Panc1 (cell line): ENCODE measurements around the gene MTOR. TPM values are rescaled to one million over a fixed set of nuclear protein-coding genes. Genes with fewer than 3 reads are reported as not detected.

Source experiments
- ATAC-seq: fragments of 200-7000 bp; cut with Tn5 transposase; 2 replicates; pipeline ENCODE4 v1.9.1; 2020; ENCODE audit warnings: mild to moderate bottlenecking, moderate library complexity
- BruUV-seq: library from RNA; stranded (reverse); fragments of 400-500 nt; replicated peaks from 2 replicates; lab custom pipeline; 2021; lab: Mats Ljungman, UMichigan
- CTCF ChIA-PET: fragments of 300-600 bp; sonication (Branson Sonifier 250); formaldehyde crosslinking; loops from one replicate; lab custom pipeline; 2022; ENCODE audit warnings: antibody characterized with exemption; lab: Charles Lee
- POLR2A ChIA-PET: fragments of 300-600 bp; sonication (Branson Sonifier 250); formaldehyde crosslinking; loops from one replicate; lab custom pipeline; 2022; ENCODE audit warnings: antibody characterized with exemption; lab: Charles Lee
- DNase-seq: peaks from one replicate; pipeline ENCODE4 v3.0.0-alpha.2; 2010; ENCODE audit warnings: low read depth, low spot score
- H3K27ac ChIP-seq: 2 replicates; pipeline ENCODE4 v1.5.1; 2011; ENCODE audit warnings: mild to moderate bottlenecking, low read length, inconsistent platforms
- H3K27me3 ChIP-seq: fragments of 200-500 bp; sonication (Bioruptor generic); 2 replicates; pipeline ENCODE4 v1.6.0; 2014; ENCODE audit warnings: low read length, inconsistent platforms; ENCODE audit not compliant: control insufficient read depth, insufficient read depth
- H3K36me3 ChIP-seq: fragments of 200-500 bp; sonication (Bioruptor generic); 2 replicates; pipeline ENCODE4 v1.5.1; 2014; ENCODE audit warnings: inconsistent platforms, mild to moderate bottlenecking, low read length, moderate library complexity; ENCODE audit not compliant: control insufficient read depth, insufficient read depth
- H3K4me1 ChIP-seq: 2 replicates; pipeline ENCODE4 v1.5.1; 2011; ENCODE audit warnings: inconsistent platforms, mild to moderate bottlenecking, low read length, moderate library complexity; ENCODE audit not compliant: control insufficient read depth, insufficient read depth
- H3K4me3 ChIP-seq, 2 experiments: 2 replicates each; pipeline ENCODE4 v1.5.1; 2011 to 2012; ENCODE audit warnings: low read depth in 2 of 2, low read length in 2 of 2, mild to moderate bottlenecking in 2 of 2, inconsistent platforms in 1 of 2, moderate library complexity in 1 of 2
- H3K9me3 ChIP-seq: fragments of 200-500 bp; sonication (Bioruptor generic); 2 replicates; pipeline ENCODE4 v1.5.1; 2014; ENCODE audit warnings: low read depth, mild to moderate bottlenecking, inconsistent platforms, low read length, moderate library complexity; ENCODE audit not compliant: control insufficient read depth, insufficient read depth
- POLR2AphosphoS5 ChIP-seq: IDR thresholded peaks from 2 replicates; pipeline ENCODE4 v1.6.1; 2012; ENCODE audit warnings: mild to moderate bottlenecking, low read depth, low read length, moderate library complexity
- SIN3A ChIP-seq: IDR thresholded peaks from 2 replicates; pipeline ENCODE4 v1.6.1; 2012; ENCODE audit warnings: low read depth, mild to moderate bottlenecking, low read length, moderate library complexity, borderline replicate concordance; ENCODE audit not compliant: insufficient read depth
- TCF7L2 ChIP-seq: IDR thresholded peaks from 2 replicates; pipeline ENCODE4 v1.6.1; 2011; ENCODE audit warnings: mild to moderate bottlenecking, low read depth, low read length, inconsistent platforms
- in situ Hi-C: cut with HindIII; loops from 2 replicates; pipeline ENCODE4 v1.10.0; 2016; ENCODE audit warnings: low sequenced_read_pairs, low pct_unique_long_range_greater_than_20kb
- intact Hi-C: fragments of 100-400 bp; cut with micrococcal nuclease; formaldehyde crosslinking; loops from one replicate; pipeline ENCODE4 v1.10.0; 2022; ENCODE audit not compliant: unreplicated experiment
- total RNA-seq: library from RNA; stranded (reverse); gene quantifications from one replicate; pipeline ENCODE4 v1.2.1, GENCODE V29; 2021; ENCODE audit not compliant: unreplicated experiment
- TF ChIP-seq, protein P1 (sequence below): fragments of 450-650 bp; IDR thresholded peaks from 2 replicates; pipeline ENCODE4 v1.5.1; 2017; ENCODE audit warnings: mild to moderate bottlenecking
- TF ChIP-seq, protein P2 (sequence below), 2 experiments: IDR thresholded peaks; 2 replicates each; pipeline ENCODE4 v1.6.1; 2011 to 2012; ENCODE audit warnings: low read depth in 2 of 2, control low read depth in 1 of 2, low read length in 1 of 2, mild to moderate bottlenecking in 1 of 2, moderate library complexity in 1 of 2; ENCODE audit not compliant: insufficient read depth in 1 of 2

The MTOR gene
- total RNA-seq, 1 experiment from 2014 or later = 71.2 TPM

DNA sequence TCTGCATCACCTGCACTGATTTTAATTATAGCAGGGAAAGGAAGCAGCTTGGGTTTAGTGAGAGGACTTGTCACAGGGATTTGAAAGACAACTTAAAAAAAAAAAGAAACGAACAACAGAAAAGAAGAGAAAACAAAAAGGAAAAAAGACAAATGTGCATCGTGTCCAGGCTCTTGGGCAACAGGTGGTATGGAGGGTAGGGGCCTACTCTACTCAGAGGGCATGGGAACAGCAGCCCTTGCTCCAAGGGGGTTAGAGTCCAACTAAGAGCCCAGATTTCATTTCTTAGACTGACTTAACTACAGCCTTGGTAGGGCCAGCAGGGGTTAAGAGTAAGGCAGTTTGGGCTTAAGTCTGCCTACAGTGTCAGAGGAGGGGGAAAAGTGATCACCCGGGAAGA is 147.4 kb downstream of the MTOR start:
- H3K4me1 ChIP-seq = no peaks in the 10 kb centered on the region
- intact Hi-C loops (no loop called here), in situ Hi-C loops (no loop called here)
- H3K36me3 ChIP-seq = peaks cover 8% of the 10 kb centered on the region
- H3K4me3 ChIP-seq = no peak overlapping the region
- ATAC-seq (no peak), DNase-seq (no peak)
- POLR2A ChIA-PET = no interaction called here
- H3K27me3 ChIP-seq = no peaks in the 10 kb centered on the region
- CTCF ChIA-PET = no interaction called here
- H3K27ac ChIP-seq = no peak overlapping the region
- TF ChIP-seq SIN3A (no peak), POLR2AphosphoS5 (no peak), TCF7L2 (no peak)
- TF ChIP-seq, protein P1, sequence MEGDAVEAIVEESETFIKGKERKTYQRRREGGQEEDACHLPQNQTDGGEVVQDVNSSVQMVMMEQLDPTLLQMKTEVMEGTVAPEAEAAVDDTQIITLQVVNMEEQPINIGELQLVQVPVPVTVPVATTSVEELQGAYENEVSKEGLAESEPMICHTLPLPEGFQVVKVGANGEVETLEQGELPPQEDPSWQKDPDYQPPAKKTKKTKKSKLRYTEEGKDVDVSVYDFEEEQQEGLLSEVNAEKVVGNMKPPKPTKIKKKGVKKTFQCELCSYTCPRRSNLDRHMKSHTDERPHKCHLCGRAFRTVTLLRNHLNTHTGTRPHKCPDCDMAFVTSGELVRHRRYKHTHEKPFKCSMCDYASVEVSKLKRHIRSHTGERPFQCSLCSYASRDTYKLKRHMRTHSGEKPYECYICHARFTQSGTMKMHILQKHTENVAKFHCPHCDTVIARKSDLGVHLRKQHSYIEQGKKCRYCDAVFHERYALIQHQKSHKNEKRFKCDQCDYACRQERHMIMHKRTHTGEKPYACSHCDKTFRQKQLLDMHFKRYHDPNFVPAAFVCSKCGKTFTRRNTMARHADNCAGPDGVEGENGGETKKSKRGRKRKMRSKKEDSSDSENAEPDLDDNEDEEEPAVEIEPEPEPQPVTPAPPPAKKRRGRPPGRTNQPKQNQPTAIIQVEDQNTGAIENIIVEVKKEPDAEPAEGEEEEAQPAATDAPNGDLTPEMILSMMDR = no peak
- TF ChIP-seq, protein P2, sequence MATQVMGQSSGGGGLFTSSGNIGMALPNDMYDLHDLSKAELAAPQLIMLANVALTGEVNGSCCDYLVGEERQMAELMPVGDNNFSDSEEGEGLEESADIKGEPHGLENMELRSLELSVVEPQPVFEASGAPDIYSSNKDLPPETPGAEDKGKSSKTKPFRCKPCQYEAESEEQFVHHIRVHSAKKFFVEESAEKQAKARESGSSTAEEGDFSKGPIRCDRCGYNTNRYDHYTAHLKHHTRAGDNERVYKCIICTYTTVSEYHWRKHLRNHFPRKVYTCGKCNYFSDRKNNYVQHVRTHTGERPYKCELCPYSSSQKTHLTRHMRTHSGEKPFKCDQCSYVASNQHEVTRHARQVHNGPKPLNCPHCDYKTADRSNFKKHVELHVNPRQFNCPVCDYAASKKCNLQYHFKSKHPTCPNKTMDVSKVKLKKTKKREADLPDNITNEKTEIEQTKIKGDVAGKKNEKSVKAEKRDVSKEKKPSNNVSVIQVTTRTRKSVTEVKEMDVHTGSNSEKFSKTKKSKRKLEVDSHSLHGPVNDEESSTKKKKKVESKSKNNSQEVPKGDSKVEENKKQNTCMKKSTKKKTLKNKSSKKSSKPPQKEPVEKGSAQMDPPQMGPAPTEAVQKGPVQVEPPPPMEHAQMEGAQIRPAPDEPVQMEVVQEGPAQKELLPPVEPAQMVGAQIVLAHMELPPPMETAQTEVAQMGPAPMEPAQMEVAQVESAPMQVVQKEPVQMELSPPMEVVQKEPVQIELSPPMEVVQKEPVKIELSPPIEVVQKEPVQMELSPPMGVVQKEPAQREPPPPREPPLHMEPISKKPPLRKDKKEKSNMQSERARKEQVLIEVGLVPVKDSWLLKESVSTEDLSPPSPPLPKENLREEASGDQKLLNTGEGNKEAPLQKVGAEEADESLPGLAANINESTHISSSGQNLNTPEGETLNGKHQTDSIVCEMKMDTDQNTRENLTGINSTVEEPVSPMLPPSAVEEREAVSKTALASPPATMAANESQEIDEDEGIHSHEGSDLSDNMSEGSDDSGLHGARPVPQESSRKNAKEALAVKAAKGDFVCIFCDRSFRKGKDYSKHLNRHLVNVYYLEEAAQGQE (IDR thresholded peaks at IDR 0.05; ENCODE audit: insufficient read depth in 1 of 2, low read depth in 2 of 2, low read length in 1 of 2) = no peak
- BruUV-seq = no TSS peak
- no peaks in the 10 kb centered on the region for H3K9me3 ChIP-seq

DNA sequence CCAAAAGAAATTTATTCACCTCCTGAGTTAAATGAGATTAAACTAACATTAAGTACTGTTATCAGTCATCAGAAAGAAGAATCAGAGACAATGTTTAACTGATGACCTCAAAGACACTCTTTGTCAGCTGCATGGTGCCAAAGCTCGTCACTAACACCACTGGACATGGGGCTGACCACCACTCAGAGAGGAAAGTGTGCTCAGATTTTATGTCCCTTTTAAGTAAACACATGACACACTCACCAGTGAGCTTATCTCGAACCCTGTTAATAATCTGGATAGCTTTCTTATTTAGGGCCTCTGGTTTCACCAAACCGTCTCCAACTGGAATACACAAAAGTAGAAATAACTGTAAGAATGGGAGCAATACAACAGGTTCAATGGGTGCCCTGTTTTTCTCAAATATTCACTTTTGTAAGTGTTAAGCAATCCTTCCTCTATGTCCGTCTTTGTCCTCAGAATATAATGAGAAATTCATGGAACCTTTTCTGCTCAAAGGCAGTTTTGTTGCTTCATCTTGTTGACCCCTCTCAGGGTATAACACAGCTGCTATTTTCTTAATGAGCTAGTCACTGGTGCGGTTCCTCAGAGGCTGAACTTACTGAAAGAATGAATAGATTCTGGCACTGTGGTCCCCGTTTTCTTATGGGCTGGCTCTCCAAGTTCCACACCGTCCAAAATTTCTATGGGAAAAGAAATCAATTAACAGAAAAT is 153.1 kb downstream of the MTOR start:
- in situ Hi-C loops (no loop called here), intact Hi-C loops (no loop called here)
- ChIA-PET CTCF (no interaction called here), POLR2A (interaction anchor here (0.6 kb wide), 1 partner anchor 39 kb away, joined by 5 read pairs; no protein-coding TSS in a partner anchor)
- Histone ChIP-seq H3K36me3 (peaks cover 21% of the 10 kb centered on the region), H3K9me3 (no peaks in the 10 kb centered on the region), H3K4me3 (no peak overlapping the region), H3K27me3 (no peaks in the 10 kb centered on the region), H3K27ac (no peak overlapping the region), H3K4me1 (no peaks in the 10 kb centered on the region)
- DNase-seq (no peak), ATAC-seq (no peak)
- TF ChIP-seq POLR2AphosphoS5 = no peak
- TF ChIP-seq, protein P2 (IDR thresholded peaks at IDR 0.05; ENCODE audit: insufficient read depth in 1 of 2, low read depth in 2 of 2, low read length in 1 of 2) = no peak
- TF ChIP-seq, protein P1 = no peak
- no peak for TF ChIP-seq TCF7L2
- TF ChIP-seq SIN3A = no peak
- no TSS peak for BruUV-seq
